H1 (cell line): ENCODE results near the gene SPTLC3.

ENCODE experiments used
- BRCA1 ChIP-seq: IDR thresholded peaks from 2 replicates; pipeline ENCODE4 v1.6.1; 2012; ENCODE audit warnings: low read depth, low read length, improper control_type of control experiment
- EGR1 ChIP-seq: IDR thresholded peaks from 2 replicates; pipeline ENCODE4 v1.6.1; 2011; ENCODE audit warnings: low read depth, low read length, borderline replicate concordance
- EZH2 ChIP-seq: fragments of 200-600 bp; sonication (generic); IDR thresholded peaks from 2 replicates; pipeline ENCODE4 v1.7.1; 2012; ENCODE audit warnings: low read depth, mild to moderate bottlenecking, moderate library complexity, low read length, inconsistent platforms; ENCODE audit not compliant: severe bottlenecking
- NRF1 ChIP-seq: IDR thresholded peaks from 2 replicates; pipeline ENCODE4 v1.6.1; 2011; ENCODE audit warnings: mild to moderate bottlenecking, low read depth, low read length, improper control_type of control experiment
- POLR2AphosphoS5 ChIP-seq: IDR thresholded peaks from 2 replicates; pipeline ENCODE4 v1.6.1; 2011; ENCODE audit warnings: low read depth, low read length
- TF ChIP-seq, protein P1 (sequence below), 3 experiments: IDR thresholded peaks; 1 replicate in 2 of 3; 2 replicates in 1 of 3; pipeline versions ENCODE4 v1.5.1 to v1.6.1; 2011; ENCODE audit warnings: low read length in 3 of 3, mild to moderate bottlenecking in 3 of 3, inconsistent platforms in 2 of 3, low read depth in 1 of 3, moderate library complexity in 1 of 3; ENCODE audit not compliant: insufficient read depth in 1 of 3; ENCODE audit errors: control extremely low read depth in 1 of 3

- TF ChIP-seq, protein P1, sequence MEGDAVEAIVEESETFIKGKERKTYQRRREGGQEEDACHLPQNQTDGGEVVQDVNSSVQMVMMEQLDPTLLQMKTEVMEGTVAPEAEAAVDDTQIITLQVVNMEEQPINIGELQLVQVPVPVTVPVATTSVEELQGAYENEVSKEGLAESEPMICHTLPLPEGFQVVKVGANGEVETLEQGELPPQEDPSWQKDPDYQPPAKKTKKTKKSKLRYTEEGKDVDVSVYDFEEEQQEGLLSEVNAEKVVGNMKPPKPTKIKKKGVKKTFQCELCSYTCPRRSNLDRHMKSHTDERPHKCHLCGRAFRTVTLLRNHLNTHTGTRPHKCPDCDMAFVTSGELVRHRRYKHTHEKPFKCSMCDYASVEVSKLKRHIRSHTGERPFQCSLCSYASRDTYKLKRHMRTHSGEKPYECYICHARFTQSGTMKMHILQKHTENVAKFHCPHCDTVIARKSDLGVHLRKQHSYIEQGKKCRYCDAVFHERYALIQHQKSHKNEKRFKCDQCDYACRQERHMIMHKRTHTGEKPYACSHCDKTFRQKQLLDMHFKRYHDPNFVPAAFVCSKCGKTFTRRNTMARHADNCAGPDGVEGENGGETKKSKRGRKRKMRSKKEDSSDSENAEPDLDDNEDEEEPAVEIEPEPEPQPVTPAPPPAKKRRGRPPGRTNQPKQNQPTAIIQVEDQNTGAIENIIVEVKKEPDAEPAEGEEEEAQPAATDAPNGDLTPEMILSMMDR (IDR thresholded peaks at IDR 0.05; ENCODE audit: control extremely low read depth in 1 of 3, insufficient read depth in 1 of 3, low read depth in 1 of 3, low read length in 3 of 3), result no peak
- TF ChIP-seq EGR1 (no peak), POLR2AphosphoS5 (no peak), EZH2 (no peak), NRF1 (no peak), BRCA1 (no peak)
These were observed 160.3 kb downstream of the SPTLC3 start for GRCh38 chr20:13169086-13169485.
